ENCODE results near the gene ZNF285.
A peak's percentile ranks its signal among the peaks of the same experiment; 100 is the strongest.
"Not testable (repeated sequence)": the region's sequence is repeated elsewhere in the genome, so short reads cannot be mapped to it uniquely, and the experiment has no call there.

The ZNF285 gene

GRCh38 chr19:44401139-44402115, at the start of gene ZNF285:
ZNF285 (minus strand) TSS chr19:44401608; CDS start chr19:44397213, 4,395 bp downstream.
- intact Hi-C loops (cut with DNase I): no loop called here
- peak; percentile 77 to 98 (median 92) for DNase-seq

- intact Hi-C loops (cut with DNase I): no loop called here
- peak; percentile 72 to 96 (median 90) for DNase-seq
These were observed 46.7 kb upstream of the ZNF285 start, which contains the start of gene ZNF229 for GRCh38 chr19:44447916-44448674. ZNF229 (minus strand) TSS chr19:44448472; CDS start chr19:44442847, 5,625 bp downstream.

DNA sequence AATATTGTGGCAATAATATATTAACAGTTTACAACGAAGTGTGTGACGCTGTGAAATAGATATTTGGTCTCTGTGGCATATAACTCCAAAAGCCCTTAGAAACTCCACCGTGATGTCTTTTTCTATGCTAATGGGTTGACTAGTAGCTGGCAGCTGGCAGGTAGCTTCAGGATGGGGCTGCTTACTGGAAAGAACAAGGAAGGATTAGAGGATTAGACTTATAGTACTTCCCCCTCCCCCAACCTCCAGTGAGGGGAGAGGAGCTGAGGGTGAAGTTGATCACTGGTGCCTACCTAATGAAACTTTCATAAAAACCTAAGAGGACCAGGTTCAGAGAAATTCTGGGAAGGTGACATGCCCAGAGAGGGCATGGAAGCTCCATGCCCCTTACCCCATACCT, 37.0 kb upstream of the ZNF285 start:
- intact Hi-C loops (cut with DNase I): no loop called here

DNA sequence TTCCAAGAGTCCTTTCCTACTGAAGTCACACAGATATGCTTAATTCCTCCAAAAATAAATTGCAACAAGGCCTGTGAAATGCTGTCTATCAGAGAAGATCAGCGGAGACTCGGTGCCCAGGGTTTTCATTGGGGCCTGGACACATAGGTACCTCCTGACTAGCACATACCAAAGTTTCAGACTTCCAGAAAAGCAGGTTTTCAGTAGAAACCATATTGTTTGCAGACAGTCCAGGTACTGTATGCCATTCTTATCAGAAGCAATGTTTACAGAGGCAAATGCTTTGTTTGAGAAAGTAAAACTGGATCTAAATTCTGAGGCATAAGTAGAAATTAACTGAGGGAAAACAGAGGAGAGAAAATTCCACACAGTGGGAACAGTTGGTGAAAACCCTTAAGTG, 34.0 kb upstream of the ZNF285 start:
- DNase-seq: no peak
- intact Hi-C loops (cut with DNase I): no loop called here

More for the DNA sequence above, 37.0 kb upstream of the ZNF285 start:
- DNase-seq: no peak

DNA sequence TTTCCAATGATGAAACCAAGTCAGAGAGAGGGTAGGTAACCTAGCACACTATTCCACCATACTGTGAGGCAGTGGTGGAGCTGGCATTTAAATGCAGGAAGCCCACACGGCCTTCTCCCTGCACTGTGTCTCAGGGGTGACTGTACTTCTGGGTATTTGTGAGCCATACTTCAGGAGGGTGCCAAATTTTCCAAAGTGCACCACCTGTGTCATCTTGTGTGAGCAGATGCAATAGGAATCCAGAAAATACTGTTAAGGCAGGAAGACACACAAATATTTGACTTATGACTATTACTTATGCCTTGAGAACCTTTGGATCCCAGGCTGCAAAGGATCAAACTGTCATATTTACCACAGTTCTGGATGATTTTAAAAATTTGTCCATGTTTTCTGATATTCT, 29.5 kb upstream of the ZNF285 start:
- intact Hi-C loops (cut with DNase I): no loop called here
- DNase-seq: no peak

GRCh38 chr19:44415553-44415952, 14.1 kb upstream of the ZNF285 start:
- DNase-seq; intact Hi-C loops (cut with DNase I): not testable (repeated sequence)

GRCh38 chr19:44389268-44389667, 12.1 kb downstream of the ZNF285 start:
- intact Hi-C loops (cut with DNase I); DNase-seq: not testable (repeated sequence)

DNA sequence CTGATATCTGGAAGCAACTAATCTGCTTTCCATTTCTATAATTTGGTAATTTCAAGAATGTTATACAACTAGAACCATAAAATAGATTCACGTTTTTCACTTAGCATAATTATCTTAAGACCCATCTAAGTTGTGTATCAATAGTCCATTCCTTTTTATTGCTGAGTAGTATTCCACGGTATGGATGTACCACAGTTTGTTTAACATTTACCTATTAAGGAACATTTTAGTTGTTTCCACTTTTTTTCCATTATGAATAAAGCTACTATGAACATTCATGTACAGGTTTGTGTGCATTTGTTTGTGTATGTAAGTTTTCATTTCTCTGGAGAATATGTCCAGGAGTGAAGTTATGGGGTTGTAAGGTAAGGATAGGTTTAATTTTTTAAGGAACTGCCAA, 26.6 kb downstream of the ZNF285 start:
- intact Hi-C loops (cut with DNase I): no loop called here
- DNase-seq: no peak

GRCh38 chr19:44371815-44372480, 29.5 kb downstream of the ZNF285 start:
- no peak for DNase-seq
- intact Hi-C loops (cut with DNase I): no loop called here

DNA sequence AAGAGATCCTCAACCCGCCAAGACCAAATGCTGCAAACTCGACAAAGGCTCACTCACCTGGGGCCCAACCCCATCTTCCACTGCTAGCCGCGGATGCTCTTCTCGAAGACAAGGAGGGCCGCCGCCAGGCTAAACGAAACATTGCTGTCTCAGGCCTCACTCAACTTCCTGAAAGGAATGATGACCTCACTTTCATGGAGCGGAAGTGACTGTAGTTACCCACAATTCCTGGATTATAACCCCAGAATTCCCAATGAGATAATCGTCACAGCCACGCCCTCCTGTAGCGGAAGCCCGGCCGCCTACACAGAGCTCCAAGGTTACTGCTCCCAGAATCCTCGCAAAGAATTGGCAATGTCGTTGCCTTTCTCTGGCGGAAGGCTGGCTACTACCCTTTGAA, 34.4 kb downstream of the ZNF285 start:
- intact Hi-C loops (cut with DNase I): no loop called here
- DNase-seq: peak in 2 of 42 donors; percentile 4 to 37

- peak; percentile 82 to 98 (median 94) for DNase-seq
- intact Hi-C loops (cut with DNase I): loop anchor here (5.0 kb wide), 1 partner anchor 49 kb away; the partner anchor contains the start of gene ZNF235
These were observed 44.9 kb downstream of the ZNF285 start, which contains the start of gene ZNF112 for GRCh38 chr19:44356383-44357111. ZNF112 (minus strand) TSS chr19:44356680; CDS start chr19:44340539, 16,141 bp downstream.

- DNase-seq: peak in 2 of 42 donors; percentile 2 to 43
- intact Hi-C loops (cut with DNase I): no loop called here
These were observed 54.9 kb downstream of the ZNF285 start for GRCh38 chr19:44346556-44346955.

- intact Hi-C loops (cut with DNase I): no loop called here
- DNase-seq: peak in 32 of 42 donors; percentile 6 to 75 (median 24)
These were observed 55.4 kb downstream of the ZNF285 start for GRCh38 chr19:44345959-44346358.

- DNase-seq: no peak
- intact Hi-C loops (cut with DNase I): no loop called here
These were observed 57.2 kb downstream of the ZNF285 start for GRCh38 chr19:44344255-44344654.

- no peak for DNase-seq
- intact Hi-C loops (cut with DNase I): no loop called here
These were observed 59.6 kb downstream of the ZNF285 start for GRCh38 chr19:44341794-44342193.

- DNase-seq; intact Hi-C loops (cut with DNase I): not testable (repeated sequence)
These were observed 66.8 kb downstream of the ZNF285 start for GRCh38 chr19:44334639-44335038.
